ENCODE measurements around the gene PCDHGB2.
A peak's percentile ranks its signal among the peaks of the same experiment; 100 is the strongest.
"Not testable (repeated sequence)": the region's sequence is repeated elsewhere in the genome, so short reads cannot be mapped to it uniquely, and the experiment has no call there.

Gene PCDHGB2

DNA sequence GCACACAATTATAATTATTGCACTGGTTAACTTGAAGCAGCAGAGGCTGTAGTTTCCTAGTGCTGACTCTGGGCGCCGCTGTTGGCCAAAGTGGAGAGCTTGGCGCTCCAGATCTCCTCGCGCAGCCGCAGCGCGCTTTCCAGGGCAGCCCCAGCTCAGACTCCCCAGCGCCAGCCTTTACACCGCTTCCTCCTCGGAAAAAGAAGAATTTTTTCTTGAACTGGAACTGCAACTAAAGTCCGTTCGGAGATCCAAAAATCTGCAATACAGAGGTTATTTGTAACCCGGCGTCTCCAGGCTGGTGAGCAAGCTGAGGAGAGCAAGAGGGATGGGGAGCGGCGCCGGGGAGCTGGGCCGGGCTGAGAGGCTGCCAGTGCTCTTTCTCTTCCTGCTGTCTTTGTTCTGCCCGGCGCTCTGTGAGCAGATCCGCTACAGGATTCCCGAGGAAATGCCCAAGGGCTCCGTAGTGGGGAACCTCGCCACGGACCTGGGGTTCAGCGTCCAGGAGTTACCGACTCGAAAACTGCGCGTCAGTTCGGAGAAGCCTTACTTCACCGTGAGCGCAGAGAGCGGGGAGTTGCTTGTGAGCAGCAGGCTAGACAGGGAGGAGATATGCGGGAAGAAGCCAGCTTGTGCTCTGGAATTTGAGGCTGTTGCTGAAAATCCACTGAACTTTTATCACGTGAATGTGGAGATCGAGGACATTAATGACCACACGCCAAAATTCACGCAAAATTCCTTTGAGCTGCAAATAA, 27.9 kb downstream of the PCDHGB2 start, which contains the start of gene PCDHGB4:
TSS of gene PCDHGB4 (plus strand) at position 142 of the 755 bp plus-strand sequence. CDS start at position 329, 187 bp downstream.
- not testable (repeated sequence) for DNase-seq

DNA sequence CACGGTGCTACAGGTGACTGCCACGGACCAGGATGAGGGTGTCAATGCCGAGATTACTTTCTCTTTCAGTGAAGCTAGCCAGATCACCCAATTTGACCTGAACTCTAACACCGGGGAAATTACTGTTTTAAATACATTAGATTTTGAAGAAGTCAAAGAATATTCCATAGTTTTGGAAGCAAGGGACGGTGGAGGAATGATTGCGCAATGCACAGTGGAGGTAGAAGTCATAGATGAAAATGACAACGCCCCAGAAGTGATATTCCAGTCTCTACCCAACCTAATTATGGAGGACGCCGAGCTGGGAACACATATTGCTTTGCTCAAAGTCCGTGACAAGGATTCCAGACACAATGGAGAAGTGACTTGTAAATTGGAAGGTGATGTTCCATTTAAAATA, 28.9 kb downstream of the PCDHGB2 start:
- no peak for DNase-seq

DNA sequence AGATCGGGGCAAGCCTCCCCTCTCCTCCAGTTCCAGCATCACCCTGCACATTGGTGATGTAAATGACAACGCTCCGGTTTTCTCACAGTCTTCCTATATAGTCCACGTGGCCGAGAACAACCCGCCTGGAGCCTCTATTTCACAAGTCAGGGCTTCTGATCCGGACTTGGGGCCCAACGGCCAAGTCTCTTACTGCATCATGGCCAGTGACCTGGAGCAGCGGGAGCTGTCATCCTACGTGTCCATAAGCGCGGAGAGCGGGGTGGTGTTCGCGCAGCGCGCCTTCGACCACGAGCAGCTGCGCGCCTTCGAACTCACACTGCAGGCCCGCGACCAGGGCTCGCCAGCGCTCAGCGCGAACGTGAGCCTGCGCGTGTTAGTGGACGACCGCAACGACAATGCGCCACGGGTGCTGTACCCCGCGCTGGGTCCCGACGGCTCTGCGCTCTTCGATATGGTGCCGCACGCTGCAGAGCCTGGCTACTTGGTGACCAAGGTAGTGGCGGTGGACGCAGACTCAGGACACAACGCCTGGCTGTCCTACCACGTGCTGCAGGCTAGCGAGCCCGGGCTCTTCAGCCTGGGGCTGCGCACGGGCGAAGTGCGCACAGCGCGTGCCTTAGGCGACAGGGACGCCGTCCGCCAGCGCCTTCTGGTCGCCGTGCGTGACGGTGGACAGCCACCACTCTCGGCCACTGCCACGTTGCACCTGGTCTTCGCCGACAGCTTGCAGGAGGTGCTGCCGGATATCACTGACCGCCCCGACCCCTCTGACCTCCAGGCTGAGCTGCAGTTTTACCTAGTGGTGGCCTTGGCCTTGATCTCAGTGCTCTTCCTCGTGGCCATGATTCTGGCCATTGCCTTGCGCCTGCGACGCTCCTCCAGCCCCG, 29.6 kb downstream of the PCDHGB2 start:
- no peak for DNase-seq

DNA sequence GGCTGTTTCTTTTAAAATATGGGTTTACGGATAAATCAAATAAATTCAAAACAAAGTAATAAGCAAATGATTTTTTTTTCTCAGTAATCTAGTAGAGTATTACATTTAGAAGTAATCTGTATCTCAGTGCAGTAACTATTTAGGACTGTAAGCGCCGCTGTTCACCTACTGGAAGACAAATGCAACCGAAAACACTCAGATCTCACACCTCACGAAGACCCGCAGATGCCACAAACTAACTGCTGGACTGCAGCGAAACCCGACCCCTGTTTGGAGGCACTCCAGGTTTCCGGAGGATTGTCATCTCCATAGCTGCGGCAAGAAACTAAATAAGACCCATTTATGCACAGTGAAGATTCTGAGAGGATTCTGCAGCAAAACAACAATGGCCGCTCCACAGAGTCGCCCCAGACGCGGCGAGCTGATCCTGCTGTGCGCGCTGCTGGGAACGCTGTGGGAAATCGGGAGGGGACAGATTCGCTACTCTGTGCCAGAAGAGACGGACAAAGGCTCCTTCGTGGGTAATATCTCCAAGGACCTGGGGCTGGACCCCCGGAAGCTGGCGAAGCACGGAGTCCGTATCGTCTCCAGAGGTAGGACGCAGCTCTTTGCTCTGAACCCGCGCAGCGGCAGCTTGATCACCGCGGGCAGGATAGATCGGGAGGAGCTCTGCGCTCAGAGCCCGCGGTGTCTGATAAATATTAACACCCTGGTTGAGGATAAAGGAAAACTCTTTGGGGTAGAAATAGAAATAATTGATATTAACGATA, 32.8 kb downstream of the PCDHGB2 start, which contains the start of gene PCDHGA8:
TSS of gene PCDHGA8 (plus strand) at position 205 of the 770 bp plus-strand sequence. CDS start at position 386, 181 bp downstream.
- no peak for DNase-seq

- DNase-seq, result no peak
Observed at GRCh38 chr5:141393267-141393666, 33.5 kb downstream of the PCDHGB2 start.

- DNase-seq, result not testable (repeated sequence)
Observed at GRCh38 chr5:141394401-141395187, 34.8 kb downstream of the PCDHGB2 start.

DNA sequence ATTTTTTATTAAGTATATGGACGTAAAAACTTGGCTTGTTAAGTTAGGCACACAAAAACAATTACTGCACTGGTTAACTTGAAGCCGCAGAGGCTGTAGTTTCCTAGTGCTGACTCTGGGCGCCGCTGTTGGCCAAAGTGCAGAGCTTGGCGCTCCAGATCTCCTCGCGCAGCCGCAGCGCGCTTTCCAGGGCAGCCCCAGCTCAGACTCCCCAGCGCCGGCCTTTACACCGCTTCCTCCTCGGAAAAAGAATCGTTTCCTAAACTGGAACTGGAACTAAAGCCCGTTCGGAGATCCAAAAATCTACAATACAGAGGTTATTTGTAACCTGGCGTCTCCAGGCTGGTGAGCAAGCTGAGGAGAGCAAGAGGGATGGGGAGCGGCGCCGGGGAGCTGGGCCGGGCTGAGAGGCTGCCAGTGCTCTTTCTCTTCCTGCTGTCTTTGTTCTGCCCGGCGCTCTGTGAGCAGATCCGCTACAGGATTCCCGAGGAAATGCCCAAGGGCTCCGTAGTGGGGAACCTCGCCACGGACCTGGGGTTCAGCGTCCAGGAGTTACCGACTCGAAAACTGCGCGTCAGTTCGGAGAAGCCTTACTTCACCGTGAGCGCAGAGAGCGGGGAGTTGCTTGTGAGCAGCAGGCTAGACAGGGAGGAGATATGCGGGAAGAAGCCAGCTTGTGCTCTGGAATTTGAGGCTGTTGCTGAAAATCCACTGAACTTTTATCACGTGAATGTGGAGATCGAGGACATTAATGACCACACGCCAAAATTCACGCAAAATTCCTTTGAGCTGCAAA, 38.2 kb downstream of the PCDHGB2 start, which contains the start of gene PCDHGB5:
TSS of gene PCDHGB5 (plus strand) at position 192 of the 796 bp plus-strand sequence. CDS start at position 373, 181 bp downstream.
- DNase-seq, result not testable (repeated sequence)

GRCh38 chr5:141398608-141399007, 38.8 kb downstream of the PCDHGB2 start:
- DNase-seq, result no peak

DNA sequence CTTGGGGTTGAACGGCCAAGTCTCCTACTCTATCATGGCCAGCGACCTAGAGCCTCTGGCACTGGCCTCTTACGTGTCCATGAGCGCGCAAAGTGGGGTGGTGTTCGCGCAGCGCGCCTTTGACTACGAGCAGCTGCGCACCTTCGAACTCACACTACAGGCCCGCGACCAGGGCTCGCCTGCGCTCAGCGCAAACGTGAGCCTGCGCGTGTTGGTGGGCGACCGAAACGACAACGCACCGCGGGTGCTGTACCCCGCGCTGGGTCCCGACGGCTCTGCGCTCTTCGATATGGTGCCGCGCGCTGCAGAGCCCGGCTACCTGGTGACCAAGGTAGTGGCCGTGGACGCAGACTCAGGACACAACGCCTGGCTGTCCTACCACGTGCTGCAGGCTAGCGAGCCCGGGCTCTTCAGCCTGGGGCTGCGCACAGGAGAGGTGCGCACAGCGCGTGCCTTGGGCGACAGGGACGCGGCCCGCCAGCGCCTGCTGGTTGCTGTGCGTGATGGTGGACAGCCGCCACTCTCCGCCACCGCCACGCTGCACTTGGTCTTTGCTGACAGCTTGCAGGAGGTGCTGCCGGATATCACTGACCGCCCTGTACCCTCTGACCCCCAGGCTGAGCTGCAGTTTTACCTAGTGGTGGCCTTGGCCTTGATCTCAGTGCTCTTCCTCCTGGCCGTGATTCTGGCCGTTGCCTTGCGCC, 39.9 kb downstream of the PCDHGB2 start:
- DNase-seq, result no peak

GRCh38 chr5:141402553-141403243, 42.9 kb downstream of the PCDHGB2 start, which contains the start of gene PCDHGA9:
PCDHGA9 (plus strand) TSS chr5:141402778; CDS start chr5:141402953, 175 bp downstream.
- DNase-seq, result peak; percentile 49

DNA sequence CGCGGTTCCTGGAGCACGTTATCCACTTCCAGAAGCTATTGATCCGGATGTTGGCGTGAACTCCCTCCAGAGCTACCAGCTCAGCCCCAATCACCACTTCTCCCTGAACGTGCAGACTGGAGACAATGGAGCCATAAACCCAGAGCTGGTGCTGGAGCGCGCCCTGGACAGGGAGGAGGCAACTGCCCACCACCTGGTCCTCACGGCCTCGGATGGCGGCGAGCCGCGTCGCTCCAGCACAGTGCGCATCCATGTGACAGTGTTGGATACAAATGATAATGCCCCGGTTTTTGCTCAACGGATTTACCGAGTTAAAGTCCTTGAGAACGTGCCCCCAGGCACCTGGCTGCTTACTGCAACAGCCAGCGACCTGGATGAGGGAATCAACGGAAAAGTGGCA, 43.6 kb downstream of the PCDHGB2 start:
- no peak for DNase-seq

- not testable (repeated sequence) for DNase-seq
Observed at GRCh38 chr5:141407790-141408505, 48.2 kb downstream of the PCDHGB2 start, which contains the start of gene PCDHGB6. PCDHGB6 (plus strand) TSS chr5:141408021; CDS start chr5:141408203, 182 bp downstream.

DNA sequence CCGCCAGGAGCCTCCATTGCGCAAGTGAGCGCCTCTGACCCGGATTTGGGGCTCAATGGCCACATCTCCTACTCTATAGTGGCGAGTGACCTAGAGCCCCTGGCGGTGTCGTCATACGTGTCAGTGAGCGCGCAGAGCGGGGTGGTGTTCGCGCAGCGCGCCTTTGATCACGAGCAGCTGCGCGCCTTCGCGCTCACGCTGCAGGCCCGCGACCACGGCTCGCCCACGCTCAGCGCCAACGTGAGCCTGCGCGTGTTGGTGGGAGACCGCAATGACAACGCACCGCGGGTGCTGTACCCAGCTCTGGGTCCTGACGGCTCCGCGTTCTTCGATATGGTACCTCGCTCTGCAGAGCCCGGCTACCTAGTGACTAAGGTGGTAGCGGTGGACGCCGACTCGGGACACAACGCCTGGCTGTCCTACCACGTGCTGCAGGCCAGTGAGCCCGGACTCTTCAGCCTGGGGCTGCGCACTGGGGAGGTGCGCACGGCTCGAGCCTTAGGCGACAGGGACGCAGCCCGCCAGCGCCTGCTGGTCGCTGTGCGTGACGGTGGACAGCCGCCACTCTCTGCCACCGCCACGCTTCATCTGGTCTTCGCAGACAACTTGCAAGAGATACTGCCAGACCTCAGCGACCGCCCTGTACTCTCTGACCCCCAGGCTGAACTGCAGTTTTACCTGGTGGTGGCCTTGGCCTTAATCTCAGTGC, 50.0 kb downstream of the PCDHGB2 start:
- no peak for DNase-seq

DNA sequence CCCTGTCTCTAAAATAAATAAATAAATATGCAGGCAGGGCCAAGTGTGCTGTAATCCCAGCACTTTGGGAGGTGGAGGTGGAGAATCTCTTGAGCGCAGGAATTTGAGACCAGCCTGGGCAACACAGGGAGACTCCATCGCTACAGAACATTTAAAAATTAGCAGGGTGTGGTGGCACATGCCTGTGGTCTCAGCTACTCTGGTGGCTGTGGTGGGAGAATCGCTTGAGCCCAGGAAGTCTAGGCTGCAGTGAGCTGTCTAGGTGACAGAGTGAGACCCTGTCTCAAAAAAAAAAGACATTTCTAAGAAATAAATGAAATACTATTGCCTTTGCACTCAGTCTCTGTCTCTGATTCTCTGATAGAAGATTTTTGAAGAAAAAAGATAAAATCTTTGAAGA, 51.8 kb downstream of the PCDHGB2 start:
- DNase-seq, result no peak

Data from 8988T (cell line).